GM12878 (cell line): Measurements from ENCODE around the gene TRAPPC11. TPM values are rescaled to one million over a fixed set of nuclear protein-coding genes. Genes with fewer than 3 reads are reported as not detected.

Source experiments
- ATAC-seq: fragments of 200-7000 bp; cut with Tn5 transposase; 3 replicates; pipeline ENCODE4 v1.9.1; 2020; ENCODE audit warnings: mild to moderate bottlenecking, moderate library complexity
- BruUV-seq: library from RNA; stranded (reverse); fragments of 400-500 nt; replicated peaks from 2 replicates; lab custom pipeline; 2021; lab: Mats Ljungman, UMichigan
- CTCF ChIA-PET: fragments of 300-600 bp; sonication (Branson Sonifier 250); formaldehyde crosslinking; extraction: SDS; loops from one replicate; lab custom pipeline; 2021; ENCODE audit warnings: inconsistent platforms; lab: Yijun Ruan, JAX
- POLR2A ChIA-PET: fragments of 350-600 bp; formaldehyde crosslinking; extraction: SDS; loops from one replicate; lab custom pipeline; 2021; ENCODE audit warnings: inconsistent platforms; lab: Charles Lee
- RAD21 ChIA-PET: fragments of 300-600 bp; sonication (Branson Sonifier 250); formaldehyde crosslinking; loops from one replicate; lab custom pipeline; 2023; ENCODE audit warnings: antibody characterized with exemption; ENCODE audit not compliant: unreplicated experiment; lab: Charles Lee
- SMC1A ChIA-PET: fragments of 300-600 bp; sonication (Branson Sonifier 250); formaldehyde crosslinking; loops from one replicate; lab custom pipeline; 2023; ENCODE audit not compliant: unreplicated experiment, uncharacterized antibody; lab: Charles Lee
- DNase-seq: peaks from one replicate; pipeline ENCODE4 v3.0.0-alpha.2; 2011; ENCODE audit warnings: low read depth, low spot score
- FAIRE-seq: peaks from 3 replicates; lab custom pipeline; 2011; peaks lifted over from hg19 to GRCh38; lab: Jason Lieb, UNC
- H2AFZ ChIP-seq: 2 replicates; pipeline ENCODE4 v1.6.0; 2011; ENCODE audit warnings: low read depth, low read length, control low read depth; ENCODE audit not compliant: control insufficient read depth
- H3K27ac ChIP-seq: 2 replicates; pipeline ENCODE4 v1.5.1; 2011; ENCODE audit warnings: control low read depth; ENCODE audit not compliant: control insufficient read depth, insufficient read depth
- H3K27me3 ChIP-seq, 2 experiments: replicated peaks in 1 of 2; 2 replicates each; pipeline versions ENCODE4 v1.6.0 to v1.6.1; 2011; ENCODE audit warnings: low read length in 1 of 2; ENCODE audit not compliant: control insufficient read depth in 2 of 2, insufficient read depth in 2 of 2
- H3K36me3 ChIP-seq, 2 experiments: 2 replicates each; pipeline ENCODE4 v1.5.1; 2011; ENCODE audit warnings: low read length in 1 of 2; ENCODE audit not compliant: control insufficient read depth in 2 of 2, insufficient read depth in 2 of 2
- H3K4me1 ChIP-seq: 2 replicates; pipeline ENCODE4 v1.6.1; 2011; ENCODE audit warnings: mild to moderate bottlenecking, low read length, moderate library complexity, mixed read lengths; ENCODE audit not compliant: control insufficient read depth, insufficient read depth
- H3K4me2 ChIP-seq: 2 replicates; pipeline ENCODE4 v1.6.0; 2011; ENCODE audit warnings: control low read depth; ENCODE audit not compliant: control insufficient read depth, insufficient read depth
- H3K4me3 ChIP-seq: fragments of 200-600 bp; sonication (generic); 2 replicates; pipeline ENCODE4 v1.5.1; 2016
- H3K79me2 ChIP-seq: 2 replicates; pipeline ENCODE4 v1.6.0; 2011; ENCODE audit warnings: low read length; ENCODE audit not compliant: control insufficient read depth, insufficient read depth
- H3K9ac ChIP-seq: 2 replicates; pipeline ENCODE4 v1.8.0; 2011; ENCODE audit warnings: low read length, control low read depth, mixed read lengths; ENCODE audit not compliant: control insufficient read depth, insufficient read depth
- H3K9me3 ChIP-seq: replicated peaks from 3 replicates; pipeline ENCODE4 v1.5.1; 2011; ENCODE audit warnings: mild to moderate bottlenecking, low read length; ENCODE audit not compliant: control insufficient read depth, insufficient read depth
- H4K20me1 ChIP-seq: 2 replicates; pipeline ENCODE4 v1.6.0; 2011; ENCODE audit not compliant: control insufficient read depth, insufficient read depth
- BMI1 ChIP-seq: fragments of 450-650 bp; IDR thresholded peaks from 2 replicates; pipeline ENCODE4 v1.6.1; 2016; ENCODE audit warnings: mild to moderate bottlenecking, moderate library complexity, borderline replicate concordance
- CHD4 ChIP-seq: fragments of 200-600 bp; sonication (generic); IDR thresholded peaks from 2 replicates; pipeline ENCODE4 v1.6.1; 2016; ENCODE audit warnings: mild to moderate bottlenecking
- CREM ChIP-seq: IDR thresholded peaks from 2 replicates; pipeline ENCODE4 v1.6.1; 2014; ENCODE audit warnings: antibody characterized with exemption, low read depth
- EGR1 ChIP-seq, 2 experiments: IDR thresholded peaks; 1 replicate in 1 of 2; 2 replicates in 1 of 2; pipeline ENCODE4 v1.6.1; 2011 to 2012; ENCODE audit warnings: low read depth in 2 of 2, low read length in 2 of 2, borderline replicate concordance in 1 of 2, mild to moderate bottlenecking in 1 of 2, moderate library complexity in 1 of 2
- EZH2 ChIP-seq: IDR thresholded peaks from 2 replicates; pipeline ENCODE4 v1.6.1; 2012; ENCODE audit warnings: low read depth, mild to moderate bottlenecking, control low read depth, inconsistent platforms, low read length, borderline replicate concordance; ENCODE audit not compliant: control insufficient read depth
- HCFC1 ChIP-seq: fragments of 150-350 bp; IDR thresholded peaks from 2 replicates; pipeline ENCODE4 v1.6.1; 2014; ENCODE audit warnings: low read length
- KAT2A ChIP-seq: conservative IDR thresholded peaks from 2 replicates; pipeline ENCODE4 v1.6.1; 2011; ENCODE audit warnings: low read depth, low read length; ENCODE audit not compliant: control insufficient read depth
- WGBS: methylation state at CpG from one replicate; pipeline ENCODE4 v1.1.6; 2016; ENCODE audit warnings: low lambda C conversion rate; ENCODE audit not compliant: insufficient replicate concordance, insufficient coverage; ENCODE audit errors: missing lambda C conversion rate; 5-methylcytosine and 5-hydroxymethylcytosine counted together
- in situ Hi-C: fragments of 300-500 bp; cut with MboI; formaldehyde crosslinking; loops from 9 replicates; pipeline ENCODE4 v1.14.3; 2018; ENCODE audit warnings: mixed read lengths
- intact Hi-C: fragments of 100-400 bp; cut with micrococcal nuclease; formaldehyde crosslinking; loops from one replicate; pipeline ENCODE4 v1.14.2; 2022; ENCODE audit not compliant: unreplicated experiment
- polyA plus RNA-seq, 11 experiments: library from polyadenylated mRNA; depleted of rRNA in 4 of 11; unstranded in 6 of 11; stranded (reverse) in 5 of 11; fragments of >200 nt; fragmentation: Nextera tagmentation in 4 of 11; fragmentation: Illumina TruSeq in 1 of 11; extraction: Ambion mirVana in 4 of 11; extraction: Trizol in 1 of 11; gene quantifications; 1 replicate in 1 of 11; 2 replicates in 10 of 11; pipeline versions ENCODE4 v1.2.1 to v1.2.3, GENCODE V29; 2011 to 2016; ENCODE audit warnings: inconsistent platforms in 2 of 11, missing spikeins in 2 of 11, low read depth in 1 of 11
- total RNA-seq, 4 experiments: library from RNA; depleted of rRNA in 3 of 4; stranded (reverse); fragments of >200 nt in 3 of 4; fragmentation: Illumina TruSeq in 1 of 4; extraction: Trizol in 1 of 4; gene quantifications; 2 replicates each; pipeline versions ENCODE4 v1.2.1 to v1.2.3, GENCODE V29; 2013 to 2021
- TF ChIP-seq, protein P1 (sequence below): IDR thresholded peaks from 2 replicates; pipeline ENCODE4 v1.6.1; 2011; ENCODE audit warnings: borderline replicate concordance, low read depth, mild to moderate bottlenecking, moderate library complexity, mixed read lengths, low read length; ENCODE audit not compliant: insufficient read depth; ENCODE audit errors: extremely low read length
- TF ChIP-seq, protein P2 (sequence below), 3 experiments: IDR thresholded peaks in 2 of 3; conservative IDR thresholded peaks in 1 of 3; 2 replicates each; pipeline ENCODE4 v1.5.1; 2011; ENCODE audit warnings: low read depth in 3 of 3, low read length in 3 of 3, mild to moderate bottlenecking in 3 of 3, control low read depth in 2 of 3, moderate library complexity in 2 of 3, inconsistent platforms in 1 of 3, mixed read lengths in 1 of 3; ENCODE audit not compliant: control insufficient read depth in 2 of 3, insufficient read depth in 1 of 3; ENCODE audit errors: extremely low read depth in 1 of 3

The TRAPPC11 gene
- total and polyA plus RNA-seq, 10 of the 15 experiments (the other 5 are each of a cell fraction or from before 2014, with no cell fraction given) = 7.3 to 40.5 (median 22.3) TPM

DNA sequence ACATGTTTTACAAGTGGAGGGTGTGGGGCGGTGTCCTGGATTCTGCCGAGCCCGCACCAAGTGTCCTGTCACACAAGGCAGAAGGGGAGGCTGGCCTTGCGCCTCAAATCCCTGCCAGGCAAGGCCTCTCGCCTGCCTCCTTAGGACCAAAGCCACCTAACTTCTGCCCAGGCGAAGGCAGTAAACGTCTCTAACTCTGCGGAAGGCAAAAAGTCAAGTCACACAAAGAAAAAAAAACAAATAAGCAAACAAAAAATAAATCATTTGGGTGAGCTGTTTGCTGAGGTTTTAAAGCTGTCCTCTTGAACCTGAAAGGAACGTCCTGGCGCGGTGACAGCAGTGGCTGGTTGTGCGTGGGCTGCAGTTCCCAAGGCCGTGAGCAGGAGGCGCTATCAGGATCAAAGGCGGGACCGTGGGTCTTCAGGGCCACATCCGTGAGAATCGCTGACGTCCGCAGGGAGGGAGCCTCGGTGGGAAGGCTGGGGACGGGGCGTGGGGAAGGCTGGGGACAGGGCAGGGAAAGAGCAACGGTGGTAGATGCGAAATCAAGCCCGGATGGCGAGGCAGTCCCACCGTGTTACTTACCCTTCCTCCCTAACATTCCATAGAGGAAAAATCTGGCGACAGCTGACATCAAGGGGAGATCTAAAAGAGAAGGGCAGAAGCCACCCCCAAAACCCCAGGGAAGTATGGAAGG is 99.1 kb downstream of the TRAPPC11 start:
- in situ Hi-C loops = no loop called here
- H2AFZ ChIP-seq = no peak overlapping the region
- H3K27me3 ChIP-seq = no peaks in the 10 kb centered on the region
- POLR2A ChIA-PET = no interaction called here
- no peak overlapping the region for H3K4me2 ChIP-seq
- no peaks in the 10 kb centered on the region for H3K9me3 ChIP-seq
- no peak overlapping the region for H3K4me3 ChIP-seq
- no peak overlapping the region for H3K27ac ChIP-seq
- H3K79me2 ChIP-seq = no peaks in the 10 kb centered on the region
- RAD21 ChIA-PET = no interaction called here
- DNase-seq (no peak), ATAC-seq (no peak), FAIRE-seq (no peak)
- H3K36me3 ChIP-seq = no peaks in the 10 kb centered on the region
- intact Hi-C loops = no loop called here
- no peaks in the 10 kb centered on the region for H3K4me1 ChIP-seq
- SMC1A ChIA-PET = no interaction called here
- CTCF ChIA-PET = no interaction called here
- WGBS = 61% methylated on average over 22 of the region's 29 CpGs
- no peak overlapping the region for H3K9ac ChIP-seq
- TF ChIP-seq EZH2 (no peak), CHD4 (no peak), EGR1 (IDR thresholded peaks at IDR 0.05; ENCODE audit: borderline replicate concordance in 1 of 2, low read depth in 2 of 2, low read length in 2 of 2) (no peak), BMI1 (no peak), CREM (no peak), HCFC1 (no peak), KAT2A (no peak)
- TF ChIP-seq, protein P1, sequence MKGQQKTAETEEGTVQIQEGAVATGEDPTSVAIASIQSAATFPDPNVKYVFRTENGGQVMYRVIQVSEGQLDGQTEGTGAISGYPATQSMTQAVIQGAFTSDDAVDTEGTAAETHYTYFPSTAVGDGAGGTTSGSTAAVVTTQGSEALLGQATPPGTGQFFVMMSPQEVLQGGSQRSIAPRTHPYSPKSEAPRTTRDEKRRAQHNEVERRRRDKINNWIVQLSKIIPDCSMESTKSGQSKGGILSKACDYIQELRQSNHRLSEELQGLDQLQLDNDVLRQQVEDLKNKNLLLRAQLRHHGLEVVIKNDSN = no peak
- TF ChIP-seq, protein P2, sequence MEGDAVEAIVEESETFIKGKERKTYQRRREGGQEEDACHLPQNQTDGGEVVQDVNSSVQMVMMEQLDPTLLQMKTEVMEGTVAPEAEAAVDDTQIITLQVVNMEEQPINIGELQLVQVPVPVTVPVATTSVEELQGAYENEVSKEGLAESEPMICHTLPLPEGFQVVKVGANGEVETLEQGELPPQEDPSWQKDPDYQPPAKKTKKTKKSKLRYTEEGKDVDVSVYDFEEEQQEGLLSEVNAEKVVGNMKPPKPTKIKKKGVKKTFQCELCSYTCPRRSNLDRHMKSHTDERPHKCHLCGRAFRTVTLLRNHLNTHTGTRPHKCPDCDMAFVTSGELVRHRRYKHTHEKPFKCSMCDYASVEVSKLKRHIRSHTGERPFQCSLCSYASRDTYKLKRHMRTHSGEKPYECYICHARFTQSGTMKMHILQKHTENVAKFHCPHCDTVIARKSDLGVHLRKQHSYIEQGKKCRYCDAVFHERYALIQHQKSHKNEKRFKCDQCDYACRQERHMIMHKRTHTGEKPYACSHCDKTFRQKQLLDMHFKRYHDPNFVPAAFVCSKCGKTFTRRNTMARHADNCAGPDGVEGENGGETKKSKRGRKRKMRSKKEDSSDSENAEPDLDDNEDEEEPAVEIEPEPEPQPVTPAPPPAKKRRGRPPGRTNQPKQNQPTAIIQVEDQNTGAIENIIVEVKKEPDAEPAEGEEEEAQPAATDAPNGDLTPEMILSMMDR (IDR thresholded peaks at IDR 0.05 in 2 of 3, conservative IDR thresholded peaks at IDR 0.05 in 1 of 3; ENCODE audit: control insufficient read depth in 2 of 3, extremely low read depth in 1 of 3, insufficient read depth in 1 of 3, low read depth in 3 of 3, low read length in 3 of 3) = 0 out of 6 replicates have a peak, but pooled peaks of 1 of the 3 experiments have one; percentile 9
- no TSS peak for BruUV-seq
- no peaks in the 10 kb centered on the region for H4K20me1 ChIP-seq
